ENCODE data around the gene ITPR2.
"Not testable (repeated sequence)": the region's sequence is repeated elsewhere in the genome, so short reads cannot be mapped to it uniquely, and the experiment has no call there.

The ITPR2 gene

GRCh38 chr12:26445909-26446308 is 387.1 kb downstream of the ITPR2 start:
- DNase-seq (ENCODE audit: low read depth), result no peak

GRCh38 chr12:26443309-26443708 is 389.7 kb downstream of the ITPR2 start:
- DNase-seq (ENCODE audit: low read depth), result no peak

- DNase-seq (ENCODE audit: low read depth), result no peak
These were observed 391.6 kb downstream of the ITPR2 start for GRCh38 chr12:26441434-26441833.

GRCh38 chr12:26435069-26435404 is 398.0 kb downstream of the ITPR2 start:
- DNase-seq (ENCODE audit: low read depth), result no peak

- DNase-seq (ENCODE audit: low read depth), result peak; percentile 28
These were observed 398.5 kb downstream of the ITPR2 start for GRCh38 chr12:26434299-26435068.

GRCh38 chr12:26433701-26434100 is 399.3 kb downstream of the ITPR2 start:
- not testable (repeated sequence) for DNase-seq (ENCODE audit: low read depth)

- DNase-seq (ENCODE audit: low read depth), result no peak
These were observed 401.8 kb downstream of the ITPR2 start for GRCh38 chr12:26431211-26431610.

GRCh38 chr12:26430596-26430995 is 402.4 kb downstream of the ITPR2 start:
- not testable (repeated sequence) for DNase-seq (ENCODE audit: low read depth)

- no peak for DNase-seq (ENCODE audit: low read depth)
These were observed 403.8 kb downstream of the ITPR2 start for GRCh38 chr12:26429070-26429691.

GRCh38 chr12:26428420-26428819 is 404.6 kb downstream of the ITPR2 start:
- no peak for DNase-seq (ENCODE audit: low read depth)

GRCh38 chr12:26426652-26427051 is 406.3 kb downstream of the ITPR2 start:
- DNase-seq (ENCODE audit: low read depth), result no peak

GRCh38 chr12:26425587-26426260 is 407.3 kb downstream of the ITPR2 start:
- DNase-seq (ENCODE audit: low read depth), result no peak

- DNase-seq (ENCODE audit: low read depth), result no peak
These were observed 410.1 kb downstream of the ITPR2 start for GRCh38 chr12:26422839-26423398.

- no peak for DNase-seq (ENCODE audit: low read depth)
These were observed 416.4 kb downstream of the ITPR2 start for GRCh38 chr12:26416550-26416949.

- no peak for DNase-seq (ENCODE audit: low read depth)
These were observed 422.3 kb downstream of the ITPR2 start for GRCh38 chr12:26410689-26411088.

GRCh38 chr12:26406813-26407212 is 426.2 kb downstream of the ITPR2 start:
- DNase-seq (ENCODE audit: low read depth), result no peak

- no peak for DNase-seq (ENCODE audit: low read depth)
These were observed 426.6 kb downstream of the ITPR2 start for GRCh38 chr12:26406391-26406790.

GRCh38 chr12:26403601-26404000 is 429.4 kb downstream of the ITPR2 start:
- DNase-seq (ENCODE audit: low read depth), result no peak

- DNase-seq (ENCODE audit: low read depth), result no peak
These were observed 430.3 kb downstream of the ITPR2 start for GRCh38 chr12:26402648-26403047.

- DNase-seq (ENCODE audit: low read depth), result no peak
These were observed 431.1 kb downstream of the ITPR2 start for GRCh38 chr12:26401874-26402273.

- no peak for DNase-seq (ENCODE audit: low read depth)
These were observed 432.4 kb downstream of the ITPR2 start for GRCh38 chr12:26400627-26401026.

- no peak for DNase-seq (ENCODE audit: low read depth)
These were observed 433.6 kb downstream of the ITPR2 start for GRCh38 chr12:26399381-26399780.

- DNase-seq (ENCODE audit: low read depth), result no peak
These were observed 436.6 kb downstream of the ITPR2 start for GRCh38 chr12:26396402-26396801.

Data from GM04504 (cell line).